SKM-1 (cell line): ENCODE results near the gene IL1RAPL1.

Experiments
- DNase-seq: peaks from one replicate; lab custom pipeline; 2025; ENCODE audit not compliant: unreplicated experiment; lab: John Stamatoyannopoulos, UW

Gene IL1RAPL1

GRCh38 chrX:29617725-29618124 lies 1030.5 kb downstream of the IL1RAPL1 start:
- DNase-seq, result no peak

- DNase-seq, result no peak
These were observed 1040.6 kb downstream of the IL1RAPL1 start for GRCh38 chrX:29627833-29628232.

- no peak for DNase-seq
These were observed 1047.3 kb downstream of the IL1RAPL1 start for GRCh38 chrX:29634516-29634915.

- DNase-seq, result no peak
These were observed 1049.1 kb downstream of the IL1RAPL1 start for GRCh38 chrX:29636331-29636730.

GRCh38 chrX:29640106-29640505 lies 1052.9 kb downstream of the IL1RAPL1 start:
- DNase-seq, result no peak

GRCh38 chrX:29641461-29641860 lies 1054.2 kb downstream of the IL1RAPL1 start:
- no peak for DNase-seq

GRCh38 chrX:29643181-29643580 lies 1055.9 kb downstream of the IL1RAPL1 start:
- DNase-seq, result no peak

GRCh38 chrX:29648161-29648560 lies 1060.9 kb downstream of the IL1RAPL1 start:
- no peak for DNase-seq

- DNase-seq, result no peak
These were observed 1065.2 kb downstream of the IL1RAPL1 start for GRCh38 chrX:29652484-29652883.

- no peak for DNase-seq
These were observed 1066.5 kb downstream of the IL1RAPL1 start for GRCh38 chrX:29653721-29654120.

GRCh38 chrX:29659911-29660310 lies 1072.7 kb downstream of the IL1RAPL1 start:
- DNase-seq, result no peak

- no peak for DNase-seq
These were observed 1074.0 kb downstream of the IL1RAPL1 start for GRCh38 chrX:29661290-29661689.

GRCh38 chrX:29662101-29662500 lies 1074.9 kb downstream of the IL1RAPL1 start:
- no peak for DNase-seq

GRCh38 chrX:29662759-29663503 lies 1075.7 kb downstream of the IL1RAPL1 start:
- peak; percentile 0 for DNase-seq

- DNase-seq, result no peak
These were observed 1078.3 kb downstream of the IL1RAPL1 start for GRCh38 chrX:29665532-29665931.

GRCh38 chrX:29666366-29666765 lies 1079.1 kb downstream of the IL1RAPL1 start:
- DNase-seq, result no peak

GRCh38 chrX:29671421-29671820 lies 1084.2 kb downstream of the IL1RAPL1 start:
- no peak for DNase-seq

- no peak for DNase-seq
These were observed 1100.4 kb downstream of the IL1RAPL1 start for GRCh38 chrX:29687687-29688086.

- no peak for DNase-seq
These were observed 1102.8 kb downstream of the IL1RAPL1 start for GRCh38 chrX:29690061-29690460.

GRCh38 chrX:29691044-29691443 lies 1103.8 kb downstream of the IL1RAPL1 start:
- DNase-seq, result no peak

GRCh38 chrX:29693912-29694311 lies 1106.7 kb downstream of the IL1RAPL1 start:
- no peak for DNase-seq

GRCh38 chrX:29699239-29699638 lies 1112.0 kb downstream of the IL1RAPL1 start:
- DNase-seq, result no peak

GRCh38 chrX:29707088-29707487 lies 1119.8 kb downstream of the IL1RAPL1 start:
- no peak for DNase-seq
